ENCODE measurements around the gene TBL3. TPM values are rescaled to one million over a fixed set of nuclear protein-coding genes. Genes with fewer than 3 reads are reported as not detected.

The TBL3 gene
- total RNA-seq, 5 donors from 2014 or later (not counting 1 experiment from before 2014, with no cell fraction given) = 21.1 to 45.6 (median 36.9) TPM

DNA sequence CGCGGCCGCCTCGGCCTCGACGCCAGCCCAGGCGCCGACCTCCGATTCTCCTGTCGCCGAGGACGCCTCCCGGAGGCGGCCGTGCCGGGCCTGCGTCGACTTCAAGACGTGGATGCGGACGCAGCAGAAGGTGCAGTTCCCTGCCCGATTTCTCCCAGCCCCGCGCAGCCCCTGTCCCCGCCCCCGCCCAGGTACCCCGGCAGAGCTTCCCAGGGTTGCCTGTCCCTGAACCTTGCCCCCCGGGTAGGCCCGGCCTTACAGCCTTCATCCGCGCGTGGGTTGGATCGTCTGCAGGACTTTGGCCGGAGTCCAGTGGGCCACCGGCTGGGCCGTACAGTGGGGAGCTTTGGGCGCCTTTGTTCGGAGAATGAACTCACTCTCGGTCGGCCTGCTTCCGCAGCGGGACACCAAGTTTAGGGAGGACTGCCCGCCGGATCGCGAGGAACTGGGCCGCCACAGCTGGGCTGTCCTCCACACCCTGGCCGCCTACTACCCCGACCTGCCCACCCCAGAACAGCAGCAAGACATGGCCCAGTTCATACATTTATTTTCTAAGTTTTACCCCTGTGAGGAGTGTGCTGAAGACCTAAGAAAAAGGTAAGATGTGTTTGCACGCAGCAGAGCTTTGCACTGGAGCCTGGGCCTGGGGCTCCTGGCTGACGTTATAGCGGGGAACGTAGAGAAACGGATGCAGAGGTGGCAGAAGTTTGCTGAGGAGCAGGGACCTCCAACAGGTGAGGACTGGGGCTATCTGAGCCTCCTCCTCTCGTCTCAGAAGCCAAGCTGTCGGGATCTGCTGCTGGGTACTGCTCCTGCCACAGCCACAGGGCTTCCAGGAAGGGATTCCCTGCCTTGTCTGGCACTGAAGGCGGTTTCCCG, 12.7 kb downstream of the TBL3 start:
- Mint-ChIP-seq H3K9me3 (no peaks in the 10 kb centered on the region), H3K27ac (peak overlapping the region; percentile 23 to 55), H3K27me3 (peaks cover 5 to 42% of the 10 kb centered on the region in 2 donors), H3K4me1 (peaks cover 17 to 29% (median 24%) of the 10 kb centered on the region in 3 donors), H3K4me3 (peak overlapping the region; percentile 71 to 82 (median 76)), H3K36me3 (peaks cover 5% of the 10 kb centered on the region)
- no peaks in the 10 kb centered on the region for H3K9me3 ChIP-seq
- H3K4me1 ChIP-seq (ENCODE audit: control insufficient read depth in 1 of 2, extremely low read depth in 1 of 2, insufficient read depth in 2 of 2, low read length in 2 of 2) = peaks cover 0 to 43% of the 10 kb centered on the region in 2 experiments
- ChIA-PET POLR2A (interaction anchor here in 1 of 2 donors (0.7 kb wide), 1 partner anchor 171 kb away, joined by 3 read pairs; no protein-coding TSS in a partner anchor), CTCF (no interaction called here)
- WGBS (ENCODE audit: insufficient coverage) = 14% methylated on average over 50 of the region's 58 CpGs
- peak overlapping the region; percentile 59 to 72 for H3K4me3 ChIP-seq (ENCODE audit: control insufficient read depth in 1 of 2, extremely low read depth in 1 of 2, low read length in 1 of 2)
- H3K36me3 ChIP-seq (ENCODE audit: control insufficient read depth in 2 of 2, extremely low read depth in 1 of 2, insufficient read depth in 1 of 2, low read length in 1 of 2) = peaks cover 3 to 7% of the 10 kb centered on the region in 2 donors
- DNase-seq = no peak
- peaks cover 3 to 54% of the 10 kb centered on the region in 2 experiments for H3K27me3 ChIP-seq (replicated peaks in 1 of 2; ENCODE audit: control insufficient read depth in 2 of 2, extremely low read depth in 1 of 2, insufficient read depth in 2 of 2, low read length in 1 of 2)
- peak overlapping the region; percentile 55 for H3K27ac ChIP-seq (ENCODE audit: low read length)
- ATAC-seq (replicated peaks in 1 of 4) = peak; percentile 41 to 49 (median 45)

DNA sequence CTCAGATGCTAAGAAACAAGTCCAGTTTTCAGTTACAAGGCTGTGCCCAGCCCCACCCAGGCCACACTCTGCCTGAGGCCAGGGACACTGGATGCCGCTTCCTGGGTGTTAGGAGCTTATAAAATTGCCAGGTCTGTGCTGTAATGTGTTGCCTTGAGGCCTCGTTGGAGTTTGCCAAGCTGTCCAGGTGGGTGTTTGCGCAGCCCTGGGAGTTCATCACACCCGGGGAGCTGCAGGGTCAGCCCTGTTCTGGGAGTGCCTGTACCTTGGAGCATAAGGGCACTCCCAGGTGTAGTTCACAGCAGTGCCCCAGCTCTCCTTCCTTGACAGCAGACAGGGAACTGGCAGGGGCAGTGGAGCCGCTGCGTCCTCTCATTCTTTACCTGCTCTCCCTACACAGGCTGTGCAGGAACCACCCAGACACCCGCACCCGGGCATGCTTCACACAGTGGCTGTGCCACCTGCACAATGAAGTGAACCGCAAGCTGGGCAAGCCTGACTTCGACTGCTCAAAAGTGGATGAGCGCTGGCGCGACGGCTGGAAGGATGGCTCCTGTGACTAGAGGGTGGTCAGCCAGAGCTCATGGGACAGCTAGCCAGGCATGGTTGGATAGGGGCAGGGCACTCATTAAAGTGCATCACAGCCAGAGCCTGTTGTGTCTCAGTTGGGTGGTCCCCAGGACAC, 13.8 kb downstream of the TBL3 start:
- ChIA-PET CTCF (no interaction called here), POLR2A (no interaction called here)
- Histone ChIP-seq H3K4me3 (ENCODE audit: control insufficient read depth in 1 of 2, extremely low read depth in 1 of 2, low read length in 1 of 2) (no peak overlapping the region), H3K27me3 (replicated peaks in 1 of 2; ENCODE audit: control insufficient read depth in 2 of 2, extremely low read depth in 1 of 2, insufficient read depth in 2 of 2, low read length in 1 of 2) (peaks cover 3 to 50% of the 10 kb centered on the region in 2 experiments), H3K36me3 (ENCODE audit: control insufficient read depth in 2 of 2, extremely low read depth in 1 of 2, insufficient read depth in 1 of 2, low read length in 1 of 2) (peaks cover 3 to 7% of the 10 kb centered on the region in 2 donors), H3K9me3 (no peaks in the 10 kb centered on the region), H3K4me1 (ENCODE audit: control insufficient read depth in 1 of 2, extremely low read depth in 1 of 2, insufficient read depth in 2 of 2, low read length in 2 of 2) (peaks cover 4 to 40% of the 10 kb centered on the region in 2 experiments), H3K27ac (ENCODE audit: low read length) (no peak overlapping the region)
- Mint-ChIP-seq H3K27me3 (peaks cover 5 to 38% of the 10 kb centered on the region in 2 donors), H3K4me3 (peak overlapping the region; percentile 71 to 82 (median 76)), H3K27ac (peak overlapping the region in 1 of 2 donors; percentile 55), H3K4me1 (peaks cover 17 to 30% (median 25%) of the 10 kb centered on the region in 3 donors), H3K9me3 (no peaks in the 10 kb centered on the region), H3K36me3 (peaks cover 5% of the 10 kb centered on the region)
- no peak for ATAC-seq (replicated peaks in 1 of 4)
- DNase-seq = no peak
- 96% methylated on average over 14 of the region's 14 CpGs for WGBS (ENCODE audit: insufficient coverage)

DNA sequence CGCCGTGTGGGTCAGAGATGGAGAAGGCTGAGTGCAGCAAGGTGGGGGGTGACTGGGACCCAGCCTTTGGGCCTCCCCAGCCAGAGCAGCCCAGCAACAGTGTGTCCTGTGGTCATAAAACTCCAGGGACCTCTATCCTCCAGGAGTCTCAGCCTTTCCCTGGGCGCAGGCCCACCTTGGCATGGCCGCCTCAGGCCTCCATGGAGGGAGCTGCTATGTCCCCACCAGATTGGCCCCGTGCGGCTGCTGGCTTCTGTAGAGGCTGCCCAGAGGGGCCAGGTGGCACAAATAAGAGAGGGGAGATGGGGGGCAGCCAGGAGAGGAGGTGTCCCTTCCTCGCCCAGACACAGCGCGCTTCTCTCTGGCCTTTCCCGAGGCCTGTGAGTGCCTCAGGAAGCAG, 15.3 kb downstream of the TBL3 start:
- WGBS (ENCODE audit: insufficient coverage) = 94% methylated on average over 3 of the region's 10 CpGs
- Mint-ChIP-seq H3K36me3 (peaks cover 5% of the 10 kb centered on the region), H3K27ac (no peak overlapping the region), H3K9me3 (no peaks in the 10 kb centered on the region), H3K4me3 (no peak overlapping the region), H3K4me1 (peaks cover 17 to 39% (median 34%) of the 10 kb centered on the region in 3 donors), H3K27me3 (peaks cover 5 to 24% of the 10 kb centered on the region in 2 donors)
- Histone ChIP-seq H3K27ac (ENCODE audit: low read length) (no peak overlapping the region), H3K4me3 (ENCODE audit: control insufficient read depth in 1 of 2, extremely low read depth in 1 of 2, low read length in 1 of 2) (no peak overlapping the region), H3K9me3 (no peaks in the 10 kb centered on the region), H3K27me3 (replicated peaks in 1 of 2; ENCODE audit: control insufficient read depth in 2 of 2, extremely low read depth in 1 of 2, insufficient read depth in 2 of 2, low read length in 1 of 2) (peaks cover 3 to 44% of the 10 kb centered on the region in 2 experiments), H3K4me1 (ENCODE audit: control insufficient read depth in 1 of 2, extremely low read depth in 1 of 2, insufficient read depth in 2 of 2, low read length in 2 of 2) (peaks cover 16 to 49% of the 10 kb centered on the region in 2 experiments), H3K36me3 (ENCODE audit: control insufficient read depth in 2 of 2, extremely low read depth in 1 of 2, insufficient read depth in 1 of 2, low read length in 1 of 2) (peaks cover 3 to 7% of the 10 kb centered on the region in 2 donors)
- ChIA-PET CTCF (no interaction called here), POLR2A (no interaction called here)
- DNase-seq (no peak), ATAC-seq (replicated peaks in 1 of 4) (no peak)

DNA sequence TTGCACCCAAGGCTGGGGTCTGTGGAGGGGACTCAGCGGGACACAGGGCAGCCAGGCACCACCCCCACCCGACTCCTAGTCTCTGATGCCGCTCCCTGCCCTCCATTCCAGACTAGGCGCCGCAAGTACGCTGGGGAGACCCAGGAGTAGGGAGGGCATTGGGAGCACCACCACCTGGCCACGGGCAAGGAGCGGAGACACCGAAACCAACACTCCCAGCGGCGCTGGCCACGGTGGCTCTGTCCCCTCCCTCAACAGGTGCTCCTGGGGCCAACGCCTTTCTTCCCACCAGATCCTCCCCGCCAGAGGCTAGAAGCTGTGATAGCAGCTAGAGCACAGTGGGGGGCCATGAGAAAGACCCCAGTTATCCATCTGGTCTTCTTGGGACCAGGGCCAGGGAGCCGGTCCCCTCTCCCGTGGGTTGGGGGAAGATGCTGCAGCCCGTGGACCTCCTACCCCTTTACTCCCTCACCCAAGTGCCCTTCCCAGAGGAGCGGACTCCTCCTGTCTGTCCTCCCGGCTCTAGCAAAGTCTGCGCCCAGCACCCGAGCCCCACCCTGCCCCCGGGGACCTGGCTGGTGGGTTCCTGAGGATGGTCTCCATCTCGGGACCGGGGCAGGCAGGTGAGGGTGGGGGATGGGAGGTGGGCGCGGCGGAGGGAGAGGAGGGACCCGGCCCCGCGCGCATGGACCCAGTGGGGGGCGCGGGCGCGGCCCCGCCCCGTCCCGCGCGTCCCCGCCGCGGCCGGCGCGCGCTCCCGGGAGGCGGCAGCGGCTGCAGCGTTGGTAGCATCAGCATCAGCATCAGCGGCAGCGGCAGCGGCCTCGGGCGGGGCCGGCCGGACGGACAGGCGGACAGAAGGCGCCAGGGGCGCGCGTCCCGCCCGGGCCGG, 17.6 kb downstream of the TBL3 start, which contains the start of gene SYNGR3:
TSS of gene SYNGR3 (plus strand) at position 762 of the 892 bp plus-strand sequence. CDS start 133 bp downstream, outside the sequence.
- ChIA-PET POLR2A (interaction anchor here in 1 of 2 donors (1.4 kb wide), 1 partner anchor 25 kb away, joined by 3 read pairs; the partner anchor contains the start of gene RPS2), CTCF (no interaction called here)
- peak in 1 of 35 experiments; percentile 28 for DNase-seq

DNA sequence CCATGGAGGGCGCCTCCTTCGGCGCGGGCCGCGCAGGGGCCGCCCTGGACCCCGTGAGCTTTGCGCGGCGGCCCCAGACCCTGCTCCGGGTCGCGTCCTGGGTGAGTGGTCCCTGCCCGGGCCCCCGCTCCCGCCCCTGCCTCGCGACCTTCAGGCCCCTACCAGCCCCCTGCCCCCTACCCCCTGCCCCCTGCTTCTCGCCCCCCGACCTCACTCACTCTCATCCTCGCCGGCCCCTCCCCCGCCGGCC, 18.2 kb downstream of the TBL3 start:
- peaks cover 7 to 33% (median 22%) of the 10 kb centered on the region in 3 donors for H3K4me1 Mint-ChIP-seq
- H3K4me3 Mint-ChIP-seq = peak overlapping the region in 1 of 3 donors; percentile 73
- WGBS (ENCODE audit: insufficient coverage) = 3% methylated on average over 8 of the region's 25 CpGs
- ChIA-PET CTCF (no interaction called here), POLR2A (no interaction called here)
- DNase-seq (no peak), ATAC-seq (replicated peaks in 1 of 4) (no peak)
- no peak overlapping the region for H3K27ac Mint-ChIP-seq
- H3K4me1 ChIP-seq (ENCODE audit: control insufficient read depth in 1 of 2, extremely low read depth in 1 of 2, insufficient read depth in 2 of 2, low read length in 2 of 2) = peaks cover 16 to 36% of the 10 kb centered on the region in 2 experiments
- H3K36me3 ChIP-seq (ENCODE audit: control insufficient read depth in 2 of 2, extremely low read depth in 1 of 2, insufficient read depth in 1 of 2, low read length in 1 of 2) = peaks cover 3 to 7% of the 10 kb centered on the region in 2 donors
- H3K9me3 Mint-ChIP-seq = no peaks in the 10 kb centered on the region
- H3K36me3 Mint-ChIP-seq = peaks cover 5% of the 10 kb centered on the region
- no peaks in the 10 kb centered on the region for H3K9me3 ChIP-seq
- H3K27me3 ChIP-seq (replicated peaks in 1 of 2; ENCODE audit: control insufficient read depth in 2 of 2, extremely low read depth in 1 of 2, insufficient read depth in 2 of 2, low read length in 1 of 2) = peaks cover 3 to 35% of the 10 kb centered on the region in 2 experiments
- H3K27ac ChIP-seq (ENCODE audit: low read length) = no peak overlapping the region
- no peak overlapping the region for H3K4me3 ChIP-seq (ENCODE audit: control insufficient read depth in 1 of 2, extremely low read depth in 1 of 2, low read length in 1 of 2)
- H3K27me3 Mint-ChIP-seq = peaks cover 5 to 14% of the 10 kb centered on the region in 2 donors

More for the DNA sequence above, 17.6 kb downstream of the TBL3 start, which contains the start of gene SYNGR3:
- H3K36me3 Mint-ChIP-seq = peaks cover 5% of the 10 kb centered on the region
- H3K4me3 Mint-ChIP-seq = peak within 1 kb of the TSS; percentile 73 to 77 (median 75)
- Histone ChIP-seq H3K4me3 (ENCODE audit: control insufficient read depth in 1 of 2, extremely low read depth in 1 of 2, low read length in 1 of 2) (peak within 1 kb of the TSS; percentile 52 to 58), H3K27me3 (replicated peaks in 1 of 2; ENCODE audit: control insufficient read depth in 2 of 2, extremely low read depth in 1 of 2, insufficient read depth in 2 of 2, low read length in 1 of 2) (peaks cover 3 to 35% of the 10 kb centered on the region in 2 experiments), H3K9me3 (no peaks in the 10 kb centered on the region), H3K4me1 (ENCODE audit: control insufficient read depth in 1 of 2, extremely low read depth in 1 of 2, insufficient read depth in 2 of 2, low read length in 2 of 2) (peaks cover 16 to 41% of the 10 kb centered on the region in 2 experiments), H3K36me3 (ENCODE audit: control insufficient read depth in 2 of 2, extremely low read depth in 1 of 2, insufficient read depth in 1 of 2, low read length in 1 of 2) (peaks cover 3 to 7% of the 10 kb centered on the region in 2 donors), H3K27ac (ENCODE audit: low read length) (no peak within 1 kb of the TSS)
- peaks cover 5 to 14% of the 10 kb centered on the region in 2 donors for H3K27me3 Mint-ChIP-seq
- H3K9me3 Mint-ChIP-seq = no peaks in the 10 kb centered on the region
- H3K27ac Mint-ChIP-seq = no peak within 1 kb of the TSS
- WGBS (ENCODE audit: insufficient coverage) = 3% methylated on average over 52 of the region's 67 CpGs
- H3K4me1 Mint-ChIP-seq = peaks cover 7 to 38% (median 27%) of the 10 kb centered on the region in 3 donors
- ATAC-seq (replicated peaks in 1 of 4) = no peak
